HCT116 (cell line): ENCODE measurements around the gene DAGLB. TPM values are rescaled to one million over a fixed set of nuclear protein-coding genes. Genes with fewer than 3 reads are reported as not detected.

Experiments used
- ATAC-seq: fragments of 200-7000 bp; cut with Tn5 transposase; 2 replicates; pipeline ENCODE4 v1.9.1; 2020; ENCODE audit warnings: mild to moderate bottlenecking, moderate library complexity
- BruUV-seq: library from RNA; stranded (reverse); fragments of 400-500 nt; replicated peaks from 2 replicates; lab custom pipeline; 2021; lab: Mats Ljungman, UMichigan
- CTCF ChIA-PET: fragments of 300-600 bp; sonication (Branson Sonifier 250); formaldehyde crosslinking; loops from one replicate; lab custom pipeline; 2021; ENCODE audit warnings: antibody characterized with exemption; lab: Charles Lee
- POLR2A ChIA-PET: fragments of 300-600, 350-600 bp; sonication (Branson Sonifier 250); formaldehyde crosslinking; loops from one replicate; lab custom pipeline; 2021; ENCODE audit warnings: antibody characterized with exemption; lab: Charles Lee
- RAD21 ChIA-PET, 2 experiments: fragments of 300-600 bp; sonication (Branson Sonifier 250); formaldehyde crosslinking; loops; one replicate each; lab custom pipeline; 2023; ENCODE audit warnings: low total read pairs in 2 of 2; ENCODE audit not compliant: uncharacterized antibody in 2 of 2, unreplicated experiment in 2 of 2, low non-redundant PET in 1 of 2; lab: Charles Lee
- DNase-seq: peaks from one replicate; pipeline ENCODE4 v3.0.0-alpha.2; 2010; ENCODE audit warnings: low read depth, low spot score
- H2AFZ ChIP-seq: fragments of 200-600 bp; shearing (Covaris generic), sonication (generic); 2 replicates; pipeline ENCODE4 v1.6.1; 2017; ENCODE audit warnings: low read depth, mixed run types, mixed read lengths, antibody characterized with exemption, low read length; ENCODE audit not compliant: poor library complexity, severe bottlenecking
- H3K27ac ChIP-seq: 2 replicates; pipeline ENCODE4 v1.5.1; 2012; ENCODE audit warnings: low read depth, low read length
- H3K27me3 ChIP-seq: fragments of 200-600 bp; sonication (generic); 2 replicates; pipeline ENCODE4 v1.6.1; 2016; ENCODE audit warnings: mixed run types, low read length, mixed read lengths; ENCODE audit not compliant: insufficient read depth
- H3K36me3 ChIP-seq, 2 experiments: fragments of 200-500 bp in 1 of 2; fragments of 200-600 bp in 1 of 2; sonication (Bioruptor generic) in 1 of 2; sonication (generic) in 1 of 2; 2 replicates each; pipeline versions ENCODE4 v1.5.1 to v1.6.1; 2014 to 2016; ENCODE audit warnings: low read length in 2 of 2, inconsistent platforms in 1 of 2, mixed read lengths in 1 of 2, mixed run types in 1 of 2; ENCODE audit not compliant: insufficient read depth in 2 of 2, control insufficient read depth in 1 of 2
- H3K4me1 ChIP-seq, 2 experiments: fragments of 200-600 bp in 1 of 2; sonication (generic) in 1 of 2; 2 replicates each; pipeline versions ENCODE4 v1.5.1 to v1.6.1; 2012 to 2017; ENCODE audit warnings: low read length in 2 of 2, inconsistent platforms in 1 of 2, mild to moderate bottlenecking in 1 of 2, mixed read lengths in 1 of 2, mixed run types in 1 of 2, moderate library complexity in 1 of 2; ENCODE audit not compliant: insufficient read depth in 2 of 2, control insufficient read depth in 1 of 2
- H3K4me2 ChIP-seq: fragments of 200-600 bp; sonication (generic); 2 replicates; pipeline ENCODE4 v1.6.1; 2017; ENCODE audit warnings: mixed run types, low read length, mixed read lengths
- H3K4me3 ChIP-seq, 2 experiments: fragments of 200-600 bp in 1 of 2; sonication (generic) in 1 of 2; replicated peaks in 1 of 2; 2 replicates each; pipeline ENCODE4 v1.5.1; 2011 to 2016; ENCODE audit warnings: low read length in 2 of 2, control low read depth in 1 of 2, low read depth in 1 of 2, mild to moderate bottlenecking in 1 of 2, mixed read lengths in 1 of 2, mixed run types in 1 of 2
- H3K79me2 ChIP-seq: fragments of 200-600 bp; sonication (generic); 2 replicates; pipeline ENCODE4 v1.6.1; 2017; ENCODE audit warnings: mild to moderate bottlenecking, mixed run types, low read length, moderate library complexity, mixed read lengths; ENCODE audit not compliant: insufficient read depth
- H3K9ac ChIP-seq: fragments of 200-600 bp; sonication (generic); 2 replicates; pipeline ENCODE4 v1.6.1; 2016; ENCODE audit warnings: low read length, mixed read lengths
- H3K9me2 ChIP-seq: fragments of 200-600 bp; sonication (generic), shearing (Covaris generic); 2 replicates; pipeline ENCODE4 v1.6.1; 2017; ENCODE audit warnings: mixed run types, mild to moderate bottlenecking, moderate library complexity; ENCODE audit not compliant: insufficient read depth
- H3K9me3 ChIP-seq, 2 experiments: fragments of 200-500 bp in 1 of 2; fragments of 200-600 bp in 1 of 2; sonication (Bioruptor generic) in 1 of 2; sonication (generic) in 1 of 2; 2 replicates each; pipeline ENCODE4 v1.6.1; 2014 to 2017; ENCODE audit warnings: low read length in 2 of 2, mixed read lengths in 2 of 2, inconsistent platforms in 1 of 2, low read depth in 1 of 2, mild to moderate bottlenecking in 1 of 2, mixed run types in 1 of 2, moderate library complexity in 1 of 2; ENCODE audit not compliant: control insufficient read depth in 1 of 2, insufficient read depth in 1 of 2
- H4K20me1 ChIP-seq: fragments of 200-600 bp; sonication (generic), shearing (Covaris generic); 2 replicates; pipeline ENCODE4 v1.6.1; 2017; ENCODE audit warnings: mixed run types, mild to moderate bottlenecking, moderate library complexity; ENCODE audit not compliant: insufficient read depth
- CTCF ChIP-seq, 3 experiments: fragments of 200-600 bp in 1 of 3; sonication (generic) in 1 of 3; IDR thresholded peaks in 2 of 3; conservative IDR thresholded peaks in 1 of 3; 2 replicates each; pipeline ENCODE4 v1.5.1; 2012 to 2017; ENCODE audit warnings: low read depth in 2 of 3, low read length in 2 of 3, antibody characterized with exemption in 1 of 3, borderline replicate concordance in 1 of 3, control low read depth in 1 of 3, mild to moderate bottlenecking in 1 of 3, mixed read lengths in 1 of 3, mixed run types in 1 of 3, moderate library complexity in 1 of 3; ENCODE audit not compliant: insufficient read depth in 1 of 3
- EZH2 ChIP-seq: fragments of 200-600 bp; sonication (generic); IDR thresholded peaks from 2 replicates; pipeline ENCODE4 v1.6.1; 2017; ENCODE audit warnings: antibody characterized with exemption, mixed run types
- POLR2AphosphoS5 ChIP-seq: IDR thresholded peaks from 2 replicates; pipeline ENCODE4 v1.6.1; 2011; ENCODE audit warnings: mild to moderate bottlenecking, low read depth, low read length, moderate library complexity
- SP1 ChIP-seq: IDR thresholded peaks from 2 replicates; pipeline ENCODE4 v1.6.1; 2012; ENCODE audit warnings: low read depth
- ZFX ChIP-seq: fragments of 450-650 bp; IDR thresholded peaks from 2 replicates; pipeline ENCODE4 v1.6.1; 2017
- intact Hi-C: fragments of 100-400 bp; cut with micrococcal nuclease; formaldehyde crosslinking; loops from 2 replicates; pipeline ENCODE4 v1.10.0; 2022
- total RNA-seq: library from RNA; stranded (reverse); gene quantifications from one replicate; pipeline ENCODE4 v1.2.1, GENCODE V29; 2021; ENCODE audit not compliant: unreplicated experiment

The DAGLB gene
- total RNA-seq, 1 experiment from 2014 or later, result 30.2 TPM

GRCh38 chr7:6413637-6414036, 34.1 kb downstream of the DAGLB start (continued):
- TF ChIP-seq CTCF (IDR thresholded peaks at IDR 0.05 in 2 of 3, conservative IDR thresholded peaks at IDR 0.05 in 1 of 3; ENCODE audit: borderline replicate concordance in 1 of 3, insufficient read depth in 1 of 3, low read depth in 2 of 3, low read length in 2 of 3) (no peak), EZH2 (no peak)

- no peak overlapping the region for H3K9ac ChIP-seq
- ChIA-PET POLR2A (no interaction called here), RAD21 (no interaction called here), CTCF (no interaction called here)
- H3K27ac ChIP-seq, result 0 out of 2 replicates have a peak overlapping the region, but pooled peaks have one; percentile 13
- intact Hi-C loops, result no loop called here
- peaks cover 4% of the 10 kb centered on the region; the same call in 1 of the 2 replicates for H3K79me2 ChIP-seq
- no peaks in the 10 kb centered on the region for H3K27me3 ChIP-seq
- H3K9me3 ChIP-seq, result no peaks in the 10 kb centered on the region
- H2AFZ ChIP-seq, result no peak overlapping the region
- DNase-seq, result no peak
- no TSS peak for BruUV-seq
- no peak overlapping the region for H3K4me3 ChIP-seq
- no peaks in the 10 kb centered on the region for H3K4me1 ChIP-seq
- H3K9me2 ChIP-seq, result no peaks in the 10 kb centered on the region
- no peaks in the 10 kb centered on the region for H4K20me1 ChIP-seq
- ATAC-seq, result peak; percentile 11
- no peak overlapping the region for H3K4me2 ChIP-seq
- TF ChIP-seq POLR2AphosphoS5 (peak; percentile 2; the same call in 1 of the 2 replicates), SP1 (no peak), ZFX (no peak)
- H3K36me3 ChIP-seq, result peaks cover 31 to 53% of the 10 kb centered on the region in 2 experiments
Measured at GRCh38 chr7:6409944-6410693, 37.6 kb downstream of the DAGLB start.
